GM19035 (cell line): ENCODE measurements around the gene PAK2.
"Not testable (repeated sequence)": the region's sequence is repeated elsewhere in the genome, so short reads cannot be mapped to it uniquely, and the experiment has no call there.

Experiments used
- ATAC-seq: cut with Tn5 transposase; IDR thresholded peaks from one replicate; pipeline ENCODE4 v1.9.1; 2021; ENCODE audit not compliant: unreplicated experiment

PAK2 gene

GRCh38 chr3:196843435-196844110 is 103.9 kb downstream of the PAK2 start:
- ATAC-seq = no peak

GRCh38 chr3:196844235-196845219 is 104.9 kb downstream of the PAK2 start:
- not testable (repeated sequence) for ATAC-seq

GRCh38 chr3:196848375-196848774 is 108.7 kb downstream of the PAK2 start:
- not testable (repeated sequence) for ATAC-seq

- no peak for ATAC-seq
Measured at GRCh38 chr3:196849180-196849741, 109.6 kb downstream of the PAK2 start.

GRCh38 chr3:196863000-196863399 is 123.3 kb downstream of the PAK2 start:
- not testable (repeated sequence) for ATAC-seq

GRCh38 chr3:196867155-196867506 is 127.5 kb downstream of the PAK2 start:
- no peak for ATAC-seq

GRCh38 chr3:196867507-196868296 is 128.0 kb downstream of the PAK2 start, which contains the start of gene SENP5:
SENP5 (plus strand) TSS chr3:196867920; CDS start chr3:196885182, 17,262 bp downstream.
- peak; percentile 95 for ATAC-seq

- peak; percentile 24 for ATAC-seq
Measured at GRCh38 chr3:196868297-196868661, 128.6 kb downstream of the PAK2 start.

GRCh38 chr3:196872316-196872715 is 132.7 kb downstream of the PAK2 start:
- no peak for ATAC-seq

GRCh38 chr3:196874511-196875094 is 134.9 kb downstream of the PAK2 start:
- ATAC-seq = not testable (repeated sequence)

- no peak for ATAC-seq
Measured at GRCh38 chr3:196875258-196875657, 135.6 kb downstream of the PAK2 start.
